GM18873 (cell line): ENCODE results near the gene TRPM2.
"Not testable (repeated sequence)": the region's sequence is repeated elsewhere in the genome, so short reads cannot be mapped to it uniquely, and the experiment has no call there.

Experiments
- ATAC-seq: cut with Tn5 transposase; IDR thresholded peaks from one replicate; pipeline ENCODE4 v1.9.1; 2021; ENCODE audit warnings: mild to moderate bottlenecking, moderate library complexity, moderate number of reproducible peaks; ENCODE audit not compliant: unreplicated experiment, low FRiP score

TRPM2 gene

DNA sequence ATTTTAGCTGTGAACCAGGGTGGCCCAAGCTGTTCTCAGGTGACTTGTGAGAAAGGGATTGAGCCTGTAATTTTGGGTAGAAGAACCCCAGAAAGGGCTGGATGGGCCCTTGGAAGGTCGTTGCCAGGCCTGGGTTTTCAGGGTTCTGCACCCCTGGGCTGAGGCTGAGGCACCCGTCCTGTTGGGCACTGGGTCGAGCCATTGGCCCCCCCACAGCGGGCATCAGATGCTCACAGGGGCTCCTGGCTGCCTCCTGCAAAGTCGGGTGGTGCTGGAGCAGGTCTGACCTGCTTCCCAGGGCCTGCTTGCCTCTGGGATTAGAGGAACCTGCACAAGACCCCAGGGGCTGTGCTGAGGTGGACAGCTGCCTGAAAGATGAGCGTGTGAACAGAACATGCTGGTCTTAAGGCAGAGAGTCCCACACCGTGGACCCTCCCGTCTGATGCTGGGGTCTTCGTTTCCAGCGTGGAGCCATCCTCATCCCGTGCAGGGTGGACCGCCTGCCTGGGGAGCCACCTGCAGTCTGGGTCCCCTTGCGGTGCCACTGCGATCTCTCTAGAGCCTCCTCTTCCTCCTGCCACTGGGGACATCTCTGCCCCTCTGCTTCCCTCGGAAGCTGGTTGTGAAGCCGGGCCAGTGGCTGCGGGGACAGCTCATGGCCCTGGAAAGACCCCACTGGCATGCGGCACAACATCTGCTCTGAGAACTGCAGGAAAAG is 1.7 kb upstream of the TRPM2 start:
- no peak for ATAC-seq

DNA sequence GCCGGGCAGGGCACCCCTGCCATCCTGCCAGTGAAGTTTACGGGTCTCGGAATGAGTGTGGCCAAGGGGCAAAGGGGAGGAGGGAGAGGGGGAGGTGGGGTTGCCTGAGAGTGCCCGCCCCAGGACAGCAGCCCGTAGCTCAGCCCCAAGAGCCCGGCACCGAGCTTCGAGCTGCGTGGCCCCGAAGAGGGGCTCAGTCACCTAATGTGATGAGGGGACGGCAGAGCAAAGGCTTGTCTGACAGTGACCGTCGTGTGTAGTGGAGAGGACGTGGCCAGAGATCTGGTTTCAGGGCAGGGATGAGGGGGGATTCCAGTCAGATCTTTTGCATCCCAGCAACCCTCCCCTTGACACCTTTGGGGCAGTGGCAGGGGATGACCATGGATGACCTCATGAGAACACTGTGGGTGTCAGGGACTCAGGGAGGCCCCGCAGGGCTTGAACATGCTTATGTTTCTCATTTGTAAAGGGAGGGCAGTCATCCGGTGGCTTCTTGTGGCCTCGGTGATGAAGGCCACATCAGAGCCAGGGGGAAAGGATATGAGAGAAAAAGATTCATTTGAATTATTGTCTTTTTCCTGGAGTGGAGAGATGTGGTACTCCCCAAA is 1.1 kb upstream of the TRPM2 start:
- no peak for ATAC-seq

DNA sequence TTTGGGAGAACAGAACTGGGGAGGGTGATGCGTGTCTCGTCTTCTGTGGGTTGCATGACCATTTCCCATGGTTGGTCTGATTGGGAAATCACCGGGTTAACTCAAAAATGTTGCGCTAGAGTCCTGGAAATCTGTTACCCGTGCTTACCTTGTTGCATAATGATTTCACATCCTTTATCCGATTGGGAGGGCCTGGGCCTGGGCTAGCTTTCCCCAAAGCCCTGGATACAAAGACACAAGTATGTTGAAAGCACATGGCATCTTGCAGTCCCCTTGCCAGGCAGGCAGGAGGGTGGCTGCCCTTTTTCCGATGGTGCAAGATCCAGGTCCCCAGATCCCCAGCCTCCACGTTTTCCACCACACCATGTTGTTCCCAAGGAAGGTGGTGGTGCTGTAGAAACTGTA is 582 bp downstream of the TRPM2 start:
- ATAC-seq: no peak

DNA sequence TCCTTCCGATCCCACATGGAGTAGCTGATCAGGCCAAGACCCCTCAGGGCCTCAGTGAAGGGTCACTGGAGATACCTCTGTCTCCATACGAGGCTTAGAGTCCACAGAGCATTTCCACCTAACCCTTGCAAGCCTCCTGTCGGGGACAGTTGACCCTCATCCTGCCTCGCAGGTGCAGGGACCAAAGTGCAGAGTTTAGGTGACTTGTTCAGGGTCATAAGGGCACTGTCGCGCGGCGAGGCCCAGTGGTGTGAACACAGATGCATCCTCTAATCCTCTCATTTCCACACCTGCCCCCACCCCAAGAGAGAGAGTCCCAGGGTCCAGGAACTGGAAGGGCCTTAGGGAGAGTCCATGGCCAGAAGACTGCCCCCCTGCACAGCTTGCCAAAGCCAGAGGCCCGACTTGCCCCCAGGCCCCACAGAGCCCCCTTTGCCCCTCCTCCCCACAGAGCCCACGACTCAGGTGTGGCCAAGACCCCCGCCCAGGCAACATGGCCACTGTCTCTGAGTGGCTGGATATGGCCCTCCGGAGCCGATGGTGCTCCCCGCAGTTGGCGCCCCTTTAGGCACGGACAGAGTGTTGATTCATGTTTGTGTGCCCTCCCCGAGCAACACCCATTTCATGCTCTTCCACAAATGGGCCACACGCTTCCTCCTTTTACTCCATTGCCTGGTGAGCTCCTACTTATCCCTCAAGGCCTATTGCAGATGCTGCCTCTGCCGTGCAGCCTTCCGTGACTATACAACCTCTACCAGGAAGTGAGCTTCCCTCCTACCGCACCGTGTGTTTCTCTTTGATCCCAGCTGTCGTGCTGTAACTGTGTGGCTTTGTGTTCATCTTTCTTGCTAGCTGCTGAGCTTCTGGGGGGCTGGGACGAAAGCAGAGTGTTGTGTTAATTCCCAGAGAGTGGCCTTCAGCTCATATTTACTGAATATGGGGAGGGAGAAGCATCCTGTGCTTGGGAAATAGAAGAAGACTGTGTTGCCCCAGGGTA is 1.7 kb downstream of the TRPM2 start:
- no peak for ATAC-seq

DNA sequence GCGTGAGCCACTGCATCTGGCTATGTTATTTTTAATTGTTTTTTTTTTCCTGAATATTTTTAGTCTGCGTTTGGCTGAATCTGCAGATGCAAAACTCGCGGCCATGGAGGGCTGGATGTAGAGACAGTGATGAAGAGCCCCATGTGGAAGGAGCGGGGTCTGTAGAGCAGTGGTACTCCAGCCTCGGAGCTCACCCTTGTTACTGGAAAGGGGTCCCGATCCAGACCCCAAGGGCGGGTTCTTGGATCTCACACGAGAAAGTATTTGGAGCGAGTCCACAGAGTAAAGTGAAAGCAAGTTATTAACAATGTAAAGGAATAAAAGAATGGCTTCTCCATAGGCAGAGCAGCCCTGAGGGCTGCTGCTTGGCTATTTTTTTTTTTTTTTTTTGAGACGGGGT is 2.7 kb downstream of the TRPM2 start:
- ATAC-seq: no peak

DNA sequence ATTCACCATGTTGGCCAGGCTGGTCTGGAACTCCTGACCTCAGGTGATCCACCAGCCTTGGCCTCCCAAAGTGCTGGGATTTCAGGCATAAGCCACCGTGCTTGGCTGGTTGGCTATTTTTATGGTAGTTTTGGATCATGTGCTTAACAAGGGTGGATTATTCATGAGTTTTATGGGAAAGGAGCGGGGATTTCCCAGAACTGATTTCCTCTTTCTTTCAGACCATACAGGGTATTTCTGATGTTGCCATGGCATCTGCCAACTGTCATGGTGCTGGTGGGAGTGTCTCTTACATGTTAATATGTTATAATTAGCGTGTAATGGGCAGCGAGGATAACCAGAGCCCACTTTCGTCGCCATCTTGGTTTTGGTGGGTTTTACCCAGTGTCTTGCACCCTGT is 3.2 kb downstream of the TRPM2 start:
- ATAC-seq: no peak

DNA sequence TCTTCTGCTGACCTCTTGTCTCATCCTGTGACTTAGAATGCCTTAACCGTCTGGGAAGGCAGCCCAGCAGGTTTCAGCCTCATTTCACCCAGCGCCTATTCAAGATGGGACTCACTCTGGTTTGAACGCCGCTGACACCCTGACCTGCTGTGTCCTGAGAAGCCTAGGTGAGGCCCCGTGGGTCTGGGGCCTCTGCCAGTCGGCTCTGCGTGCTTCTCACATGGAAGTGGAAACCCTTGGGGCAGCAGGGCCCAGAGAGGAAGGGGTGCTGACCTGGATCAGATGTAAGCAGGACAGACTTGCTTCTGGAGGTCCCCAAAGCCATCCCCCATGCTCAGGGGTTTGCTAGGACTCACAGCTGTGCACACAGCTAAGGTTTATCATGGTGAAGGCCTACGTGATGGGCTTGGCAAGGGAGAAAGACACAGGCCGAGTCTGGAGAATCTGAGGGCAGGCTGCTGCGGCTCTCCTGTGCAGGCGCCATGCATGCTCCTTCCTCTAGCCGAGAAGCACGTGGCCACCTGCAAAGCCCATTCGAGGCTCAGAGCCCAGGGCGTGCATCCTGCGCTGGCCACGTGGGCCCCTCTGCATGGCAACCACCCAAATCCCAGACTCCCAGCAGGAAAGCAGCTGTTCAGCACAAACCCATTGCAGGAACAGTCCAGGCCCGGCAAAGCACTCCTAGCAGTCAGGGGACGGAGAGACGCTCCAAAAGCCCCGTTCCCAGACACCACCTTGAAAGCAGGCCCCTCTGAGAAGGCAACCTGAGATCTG is 3.8 kb downstream of the TRPM2 start:
- no peak for ATAC-seq

DNA sequence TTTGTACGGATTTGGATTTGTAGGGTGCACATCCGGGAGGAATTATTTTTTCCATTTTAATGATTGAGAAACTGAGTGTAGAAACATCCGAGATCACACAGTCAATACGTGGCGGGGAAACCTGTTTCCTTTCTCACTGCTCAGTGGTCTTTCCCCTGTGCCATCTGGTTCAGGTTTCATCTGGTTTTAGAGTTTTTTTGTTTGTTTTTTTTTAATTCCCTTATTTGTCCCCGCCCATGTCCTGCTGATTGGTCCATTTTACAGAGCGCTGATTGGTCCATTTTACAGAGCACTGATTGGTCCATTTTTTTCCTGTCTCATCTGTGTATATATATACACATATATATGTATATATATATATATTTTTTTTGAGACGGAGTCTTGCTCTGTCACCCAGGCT is 6.0 kb downstream of the TRPM2 start:
- ATAC-seq: no peak

DNA sequence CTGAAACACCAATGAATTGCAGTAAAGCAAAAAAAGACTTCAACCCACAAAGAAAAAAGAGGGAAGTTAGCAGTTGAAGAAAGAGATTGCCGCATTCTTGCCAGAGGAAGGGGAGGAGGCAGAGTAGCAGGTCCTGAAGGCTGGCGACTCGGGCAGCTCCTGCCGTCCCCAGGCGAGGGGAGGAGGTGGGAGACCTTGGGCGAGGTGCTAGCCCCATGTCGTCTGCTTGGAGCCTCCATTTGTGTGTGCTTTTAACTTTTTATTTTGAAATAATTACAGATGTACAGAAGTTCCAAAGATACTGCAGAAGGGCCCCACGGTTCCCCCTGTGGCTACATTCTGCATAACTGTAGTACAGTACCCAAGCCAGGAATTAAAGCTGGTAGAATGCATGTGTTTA is 6.7 kb downstream of the TRPM2 start:
- ATAC-seq: no peak

DNA sequence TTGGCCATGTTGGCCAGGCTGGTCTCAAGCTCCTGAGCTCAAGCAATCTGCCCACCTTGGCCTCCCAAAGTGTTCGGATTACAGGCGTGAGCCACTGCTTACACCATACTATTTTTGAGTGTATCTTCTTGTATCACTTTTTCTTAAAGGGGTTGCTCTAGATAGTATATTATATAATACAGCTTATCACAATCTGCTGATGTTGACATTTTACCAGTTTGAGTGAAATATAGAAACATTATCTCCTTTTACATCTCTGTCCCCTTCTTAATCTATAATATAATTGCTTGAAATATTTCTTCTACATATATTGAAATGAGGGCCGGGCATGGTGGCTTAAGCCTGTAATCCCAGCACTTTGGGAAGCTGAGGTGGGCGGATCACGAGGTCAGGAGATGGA is 8.5 kb downstream of the TRPM2 start:
- ATAC-seq: not testable (repeated sequence)

DNA sequence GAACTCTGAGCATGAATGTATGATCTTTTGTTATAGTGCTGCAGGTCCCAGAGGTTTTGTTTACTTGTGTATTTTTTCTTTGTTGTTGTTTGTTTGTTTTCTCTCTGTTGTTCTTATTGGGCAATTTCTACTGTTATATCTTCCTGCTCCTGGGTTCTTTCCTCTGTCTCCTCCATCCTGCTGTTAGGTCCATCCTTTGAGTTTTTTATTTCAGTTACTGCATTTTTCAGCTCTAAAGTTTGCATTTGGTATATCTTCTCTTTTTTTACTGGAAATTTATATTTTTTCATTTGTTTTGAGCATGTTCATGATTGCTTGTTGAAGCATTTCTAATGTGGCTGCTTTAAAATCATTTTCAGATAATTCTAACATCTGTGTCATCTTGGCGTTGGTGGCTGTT is 9.9 kb downstream of the TRPM2 start:
- ATAC-seq: no peak

DNA sequence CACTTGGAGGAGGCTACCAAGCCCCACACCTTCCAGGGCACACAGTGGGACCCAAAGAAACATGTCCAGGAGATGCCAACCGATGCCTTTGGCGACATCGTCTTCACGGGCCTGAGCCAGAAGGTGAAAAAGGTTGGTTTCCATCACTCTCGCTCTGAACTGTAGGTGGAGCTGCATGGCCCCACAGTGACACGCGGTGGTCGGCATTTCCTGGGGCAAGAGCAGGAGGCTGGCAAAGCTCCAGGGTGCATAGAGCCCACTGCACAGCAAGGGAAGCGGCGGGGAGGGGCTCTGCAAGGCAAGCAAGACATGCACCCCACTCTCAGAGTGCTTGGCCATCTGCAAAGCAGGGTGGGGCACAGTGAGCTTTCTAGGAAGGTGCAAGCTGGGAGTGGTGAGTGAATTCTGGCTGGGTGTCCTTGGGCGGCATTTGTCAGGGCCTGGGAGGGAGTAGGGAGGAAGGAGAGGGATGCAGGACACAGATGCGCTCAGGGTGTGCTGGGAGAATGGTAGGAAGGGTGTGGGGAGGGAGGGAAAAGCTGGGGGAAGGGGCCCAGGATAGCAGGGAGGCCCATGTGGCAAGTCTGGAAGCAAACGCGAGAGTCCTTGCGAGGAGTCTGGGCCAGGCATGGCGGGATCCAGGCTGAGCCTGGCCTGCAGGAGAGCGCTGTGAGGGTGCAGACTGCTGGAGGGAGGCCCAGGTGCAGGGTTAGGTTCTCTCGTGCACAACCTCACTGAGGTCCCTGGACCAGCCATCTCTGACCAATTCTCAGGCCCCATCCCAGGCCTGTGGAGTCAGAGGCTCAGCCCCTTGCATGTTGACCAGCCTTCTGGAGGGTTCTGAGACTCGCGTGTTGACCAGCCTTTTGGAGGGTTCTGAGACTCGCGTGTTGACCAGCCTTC is 11.0 kb downstream of the TRPM2 start:
- no peak for ATAC-seq

DNA sequence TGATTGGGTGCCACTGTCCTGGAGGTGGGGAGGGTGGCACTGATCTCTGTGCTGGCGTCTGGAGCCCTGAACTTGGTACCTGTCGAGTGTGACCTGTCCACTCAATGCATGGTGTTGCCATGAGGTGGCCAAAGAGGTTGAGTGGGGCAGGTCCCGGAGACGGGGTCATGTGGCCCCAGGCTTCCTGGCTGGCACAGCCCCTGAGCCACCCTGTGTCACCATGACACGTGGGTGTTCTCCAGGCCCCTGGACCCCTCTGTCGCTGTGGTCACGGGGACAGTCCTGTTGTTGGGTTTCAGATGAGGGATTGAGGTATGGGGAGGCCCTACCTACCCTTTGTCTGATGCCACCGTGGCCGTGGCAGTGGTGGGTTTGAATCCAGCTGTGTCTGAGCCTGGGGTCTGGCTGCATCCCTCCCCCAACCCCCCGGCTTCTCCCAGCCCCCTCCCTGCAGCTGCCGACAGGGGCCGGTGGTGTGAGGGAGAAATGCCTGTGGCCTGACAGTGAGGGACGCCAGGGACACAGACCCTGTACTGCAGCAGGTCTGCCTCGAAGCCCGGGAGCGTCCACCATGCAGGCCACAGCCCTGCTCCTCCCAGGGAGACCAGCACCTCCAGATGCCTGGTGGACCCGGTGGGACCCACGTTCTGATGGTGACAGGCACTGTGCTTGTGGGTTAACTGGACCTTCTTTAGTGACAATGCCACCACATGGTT is 12.0 kb downstream of the TRPM2 start:
- no peak for ATAC-seq

DNA sequence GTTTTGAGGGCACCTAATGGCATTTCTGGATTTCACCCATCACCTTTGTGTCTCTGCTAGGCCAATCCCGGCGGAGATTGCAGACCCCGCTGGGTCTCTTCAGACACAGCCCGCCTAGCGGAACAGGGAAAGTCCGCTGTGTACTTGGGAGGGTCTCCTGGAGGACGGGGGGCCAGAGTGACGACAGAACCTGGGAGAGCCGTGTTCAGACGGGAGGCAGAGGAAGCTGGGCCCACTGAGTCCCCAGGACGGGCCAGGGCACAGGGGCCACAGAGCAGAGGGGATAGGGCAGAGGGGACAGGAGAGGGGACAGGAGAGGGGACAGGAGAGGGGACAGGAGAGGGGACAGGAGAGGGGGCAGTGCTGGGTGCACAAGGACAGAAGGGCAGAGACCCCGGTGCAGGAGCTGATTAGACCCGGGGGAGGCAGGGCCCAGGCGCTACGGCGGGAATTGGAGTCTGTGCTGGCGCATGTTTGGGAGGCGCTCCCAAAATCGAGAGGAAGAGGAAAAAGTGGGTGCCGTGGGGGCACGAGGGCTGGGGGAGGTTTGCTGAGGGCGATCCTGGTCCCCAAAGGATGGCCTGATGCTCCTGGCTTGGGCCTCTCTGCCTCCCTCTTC is 12.7 kb downstream of the TRPM2 start:
- ATAC-seq: no peak

DNA sequence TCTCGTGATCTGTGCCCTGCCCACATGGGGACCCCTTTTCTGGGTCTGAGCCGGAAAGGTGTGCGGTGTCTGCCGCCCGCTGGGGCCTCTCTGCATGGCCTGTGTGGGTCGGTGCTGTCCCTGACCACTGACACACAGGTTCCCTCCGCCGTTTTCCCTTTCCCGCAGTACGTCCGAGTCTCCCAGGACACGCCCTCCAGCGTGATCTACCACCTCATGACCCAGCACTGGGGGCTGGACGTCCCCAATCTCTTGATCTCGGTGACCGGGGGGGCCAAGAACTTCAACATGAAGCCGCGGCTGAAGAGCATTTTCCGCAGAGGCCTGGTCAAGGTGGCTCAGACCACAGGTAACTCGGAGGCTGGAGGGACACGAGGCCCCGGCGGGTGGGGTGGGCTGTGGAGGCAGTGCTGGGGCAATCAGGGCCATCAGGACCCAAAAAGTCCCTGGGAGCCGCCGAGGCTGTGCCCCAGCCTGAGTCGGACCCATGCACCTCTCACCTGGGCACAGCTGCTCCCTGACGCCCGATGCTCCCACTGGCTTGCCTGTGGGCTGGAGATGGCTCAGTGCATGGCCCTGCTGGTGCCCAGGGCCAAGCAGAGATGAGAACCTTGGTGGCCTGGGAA is 13.3 kb downstream of the TRPM2 start:
- ATAC-seq: no peak

DNA sequence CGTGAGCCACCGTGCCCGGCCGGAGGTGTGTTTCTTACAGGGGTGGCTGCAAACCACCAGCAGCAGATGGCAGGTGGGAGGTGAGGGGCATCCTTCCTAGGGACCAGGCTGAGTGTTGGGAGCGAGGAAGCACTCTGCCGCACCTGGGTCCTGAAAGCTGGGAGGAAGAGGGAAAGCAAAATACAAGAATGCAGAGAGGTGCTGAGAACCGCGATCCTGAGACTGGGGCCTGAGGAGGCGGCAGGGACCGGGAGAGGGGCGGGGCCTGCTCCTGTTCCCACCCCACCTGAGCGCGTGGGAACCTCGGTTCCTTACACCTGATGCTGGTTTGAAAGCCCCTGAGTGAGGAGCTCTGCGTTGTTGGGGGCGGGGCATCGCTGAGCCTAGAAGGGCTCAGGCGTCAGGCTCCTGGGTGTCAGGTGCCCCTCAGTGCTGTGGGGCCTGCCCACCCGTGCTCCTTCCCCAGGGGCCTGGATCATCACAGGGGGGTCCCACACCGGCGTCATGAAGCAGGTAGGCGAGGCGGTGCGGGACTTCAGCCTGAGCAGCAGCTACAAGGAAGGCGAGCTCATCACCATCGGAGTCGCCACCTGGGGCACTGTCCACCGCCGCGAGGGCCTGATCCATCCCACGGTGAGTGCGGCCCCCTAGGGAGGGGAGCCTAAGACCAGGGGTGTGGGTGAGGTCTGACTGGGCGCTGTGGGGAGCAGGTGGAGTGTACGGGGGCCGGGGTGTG is 15.5 kb downstream of the TRPM2 start:
- ATAC-seq: no peak

DNA sequence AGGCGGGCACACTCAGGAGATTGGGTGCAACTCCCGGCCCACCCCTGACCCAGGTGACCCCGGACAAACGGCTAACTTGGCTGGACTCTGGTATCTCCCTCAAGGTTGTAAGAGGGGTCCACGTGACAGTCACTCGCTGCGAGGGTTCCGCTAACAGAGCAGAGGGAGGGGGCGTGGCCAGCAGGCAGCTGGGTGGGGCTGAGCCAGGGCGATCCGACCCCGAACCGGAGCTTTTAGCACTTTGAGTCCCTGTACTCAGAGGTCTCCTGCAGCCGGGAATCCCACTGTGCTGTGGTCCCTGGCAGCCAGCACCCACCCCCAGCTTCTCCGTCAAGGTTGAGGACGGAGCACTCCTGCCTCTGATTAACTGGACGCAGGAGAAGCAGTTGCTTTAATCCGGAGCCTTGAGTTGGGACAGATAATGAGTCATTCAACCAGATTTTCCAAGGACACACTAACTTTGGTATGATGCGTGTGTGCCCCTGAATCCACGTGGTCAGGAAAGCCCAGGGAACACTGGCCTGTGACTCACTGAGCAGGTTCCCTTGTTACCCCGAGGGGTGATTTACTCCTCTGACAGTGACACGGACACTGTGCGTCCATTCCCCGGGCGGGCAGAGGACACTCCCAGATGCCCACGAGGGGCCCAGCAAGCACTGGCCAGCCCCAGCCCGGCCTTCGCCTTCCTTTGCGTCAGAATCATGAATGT is 16.8 kb downstream of the TRPM2 start:
- no peak for ATAC-seq
